ENCODE results near the gene ZNF784.
A peak's percentile ranks its signal among the peaks of the same experiment; 100 is the strongest.

Gene ZNF784

GRCh38 chr19:55620410-55621204 is 3.8 kb downstream of the ZNF784 start:
- no peak for DNase-seq (ENCODE audit: low spot score)

- DNase-seq (ENCODE audit: low spot score): no peak
These were observed 5.1 kb downstream of the ZNF784 start for GRCh38 chr19:55619286-55619685.

- no peak for DNase-seq (ENCODE audit: low spot score)
These were observed 5.9 kb downstream of the ZNF784 start for GRCh38 chr19:55618426-55618825.

- DNase-seq (ENCODE audit: low spot score): no peak
These were observed 6.9 kb downstream of the ZNF784 start for GRCh38 chr19:55617426-55617825.

- DNase-seq (ENCODE audit: low spot score): no peak
These were observed 7.9 kb downstream of the ZNF784 start for GRCh38 chr19:55616395-55616875.

GRCh38 chr19:55615543-55616394 is 8.6 kb downstream of the ZNF784 start:
- no peak for DNase-seq (ENCODE audit: low spot score)

- DNase-seq (ENCODE audit: low spot score): no peak
These were observed 9.4 kb downstream of the ZNF784 start for GRCh38 chr19:55614711-55615542.

GRCh38 chr19:55613930-55614710 is 10.2 kb downstream of the ZNF784 start:
- no peak for DNase-seq (ENCODE audit: low spot score)

- no peak for DNase-seq (ENCODE audit: low spot score)
These were observed 11.0 kb downstream of the ZNF784 start for GRCh38 chr19:55613396-55613795.

GRCh38 chr19:55611983-55612645 is 12.3 kb downstream of the ZNF784 start:
- DNase-seq (ENCODE audit: low spot score): no peak

GRCh38 chr19:55611300-55611982 is 12.9 kb downstream of the ZNF784 start:
- no peak for DNase-seq (ENCODE audit: low spot score)

- no peak for DNase-seq (ENCODE audit: low spot score)
These were observed 15.0 kb downstream of the ZNF784 start for GRCh38 chr19:55609326-55609725.

GRCh38 chr19:55606817-55607216 is 17.5 kb downstream of the ZNF784 start:
- DNase-seq (ENCODE audit: low spot score): no peak

GRCh38 chr19:55606471-55606787 is 17.9 kb downstream of the ZNF784 start:
- no peak for DNase-seq (ENCODE audit: low spot score)

GRCh38 chr19:55605637-55606470 is 18.5 kb downstream of the ZNF784 start, which contains the start of gene ZNF865:
ZNF865 (plus strand) TSS chr19:55605647; CDS start chr19:55613619, 7,972 bp downstream.
- DNase-seq (ENCODE audit: low spot score): peak; percentile 93

- peak; percentile 99 for DNase-seq (ENCODE audit: low spot score)
These were observed 19.1 kb downstream of the ZNF784 start for GRCh38 chr19:55605207-55605636.

- DNase-seq (ENCODE audit: low spot score): no peak
These were observed 20.6 kb downstream of the ZNF784 start for GRCh38 chr19:55603581-55604292.

GRCh38 chr19:55603115-55603514 is 21.3 kb downstream of the ZNF784 start:
- DNase-seq (ENCODE audit: low spot score): no peak

Data from SW480 (cell line).